NCI-H510A (cell line): ENCODE data around the gene LGI1.
"Not testable (repeated sequence)": the region's sequence is repeated elsewhere in the genome, so short reads cannot be mapped to it uniquely, and the experiment has no call there.

Experiments
- DNase-seq: peaks from one replicate; lab custom pipeline; 2025; lab: John Stamatoyannopoulos, UW

Gene LGI1

DNA sequence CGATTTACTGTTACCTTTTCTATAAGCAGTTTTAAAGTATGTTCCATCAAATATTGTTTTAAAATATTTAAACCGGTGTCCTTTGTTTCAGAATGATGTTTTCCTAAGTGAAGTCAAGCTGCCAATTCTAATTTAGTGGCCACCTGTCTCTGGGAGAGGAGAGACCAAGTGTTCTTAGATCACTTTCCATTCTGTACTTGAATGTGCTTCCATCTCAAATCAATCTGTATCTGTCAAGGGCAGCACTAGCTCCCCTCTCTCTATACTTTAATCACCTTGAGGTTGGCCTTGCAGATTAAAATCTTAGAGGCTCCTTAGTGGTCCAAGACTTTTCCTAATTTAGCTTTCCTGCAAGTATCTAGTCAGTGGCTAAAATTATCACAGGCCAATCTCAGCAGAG, 49.6 kb downstream of the LGI1 start:
- no peak for DNase-seq

DNA sequence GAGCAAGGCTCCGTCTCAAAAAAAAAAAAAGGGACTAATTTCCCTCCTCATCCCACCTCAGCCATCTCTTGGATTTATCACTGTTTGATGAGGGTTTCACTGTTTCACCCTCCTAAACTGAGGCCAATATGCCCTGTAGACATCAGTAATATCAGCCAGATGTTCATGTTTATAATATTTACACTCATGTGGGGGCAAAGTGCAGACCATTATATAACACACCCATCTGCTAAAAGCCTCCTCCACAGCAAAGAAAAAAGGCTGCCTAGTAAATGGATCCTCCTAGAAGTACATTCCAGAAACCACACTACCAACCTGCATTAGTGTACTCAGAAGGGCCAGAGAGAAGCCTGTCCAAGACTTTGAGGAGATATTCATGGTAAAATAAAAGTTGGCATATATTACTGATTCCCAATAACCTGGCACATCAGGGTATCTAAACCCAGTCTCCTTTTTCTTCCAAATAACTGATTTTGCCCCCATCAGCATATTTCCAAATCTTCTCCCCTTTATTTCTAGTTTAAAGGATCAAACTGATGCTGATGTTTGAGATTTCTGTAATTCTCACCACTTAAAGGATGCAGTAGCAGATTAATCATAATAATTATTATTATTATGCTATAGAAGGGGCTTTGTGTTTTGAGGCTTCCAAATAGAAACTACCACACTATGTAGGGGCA, 55.1 kb downstream of the LGI1 start:
- DNase-seq = no peak

DNA sequence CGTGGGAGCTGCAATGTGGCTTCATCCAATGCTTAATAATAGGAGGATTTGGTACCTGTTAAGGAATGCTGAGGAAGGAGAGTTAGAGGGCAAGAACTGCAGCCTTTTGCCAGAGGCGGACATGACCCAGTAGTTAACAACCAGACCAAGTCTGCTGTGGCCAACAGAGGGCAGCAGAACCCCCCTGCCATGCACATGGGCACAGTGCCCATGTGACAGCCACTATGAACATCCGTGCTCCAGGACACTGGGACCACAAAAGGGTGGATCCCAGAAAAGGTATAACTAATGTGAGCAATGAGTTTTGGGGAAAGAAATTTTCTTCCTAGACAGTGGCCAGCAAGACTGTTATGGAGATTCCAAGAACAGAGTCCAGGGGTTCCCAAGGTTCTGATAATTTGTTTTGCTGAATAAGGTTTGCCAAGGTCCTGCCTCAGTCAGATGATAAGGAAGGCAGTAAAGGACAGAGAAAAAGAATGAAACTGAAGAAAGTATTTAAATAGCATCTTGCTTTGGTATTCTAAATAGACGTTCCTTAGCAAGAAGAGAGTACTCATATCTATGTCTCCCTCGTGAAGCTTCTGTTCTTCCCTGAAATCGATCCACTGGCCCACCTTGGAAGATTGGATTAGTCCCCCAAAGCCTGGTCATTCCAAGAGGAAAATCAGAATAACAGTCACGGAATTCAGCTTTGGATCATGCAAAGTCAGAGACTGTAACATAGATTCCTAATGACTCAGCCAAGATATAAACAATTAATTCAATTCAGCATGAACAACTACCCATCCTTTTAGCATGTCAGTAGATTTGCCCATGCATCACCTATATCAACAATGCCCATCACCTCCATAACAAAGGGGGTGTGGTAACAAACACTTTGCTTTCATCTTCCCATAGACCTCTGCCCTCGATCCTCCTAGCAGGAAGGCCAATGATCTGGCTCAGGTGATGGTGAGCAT, 56.0 kb downstream of the LGI1 start:
- no peak for DNase-seq

DNA sequence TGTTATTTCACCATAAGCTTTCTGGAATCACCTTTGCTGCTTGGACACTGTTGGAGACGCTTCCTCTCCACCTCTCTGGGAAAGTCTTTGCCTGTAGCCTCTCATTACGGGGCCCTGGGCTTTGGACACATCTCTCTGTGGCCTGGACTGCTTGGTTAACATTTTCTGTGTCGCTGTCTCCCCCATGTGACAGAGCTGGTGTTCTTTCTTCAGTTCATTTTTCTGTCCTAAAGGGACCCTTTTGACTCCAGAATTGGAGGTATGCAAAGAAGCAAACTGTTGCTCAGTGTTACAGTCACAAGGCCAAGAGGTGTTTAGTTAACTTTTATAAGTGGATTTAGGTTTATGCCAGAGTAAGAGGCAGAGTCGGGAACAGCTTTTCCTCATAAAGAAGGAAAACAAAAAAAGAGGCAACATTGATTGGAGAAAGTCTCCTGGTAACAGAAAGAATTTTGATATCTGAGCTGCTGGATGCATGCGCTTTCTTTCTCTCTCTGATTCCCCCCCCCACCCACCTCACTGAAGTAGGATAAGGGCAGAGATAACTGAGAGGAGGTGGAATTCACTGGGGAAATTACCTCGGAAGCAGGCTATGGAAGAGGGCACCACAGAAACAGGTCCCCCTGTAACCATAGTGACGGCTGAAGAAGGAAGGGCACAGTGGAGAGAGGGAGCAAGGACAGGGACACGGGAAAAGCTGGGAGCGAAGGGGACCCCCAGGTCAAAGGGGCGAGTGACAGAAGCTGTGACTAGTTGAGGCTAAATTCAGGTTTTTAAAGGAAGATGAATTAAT, 57.8 kb downstream of the LGI1 start:
- no peak for DNase-seq

DNA sequence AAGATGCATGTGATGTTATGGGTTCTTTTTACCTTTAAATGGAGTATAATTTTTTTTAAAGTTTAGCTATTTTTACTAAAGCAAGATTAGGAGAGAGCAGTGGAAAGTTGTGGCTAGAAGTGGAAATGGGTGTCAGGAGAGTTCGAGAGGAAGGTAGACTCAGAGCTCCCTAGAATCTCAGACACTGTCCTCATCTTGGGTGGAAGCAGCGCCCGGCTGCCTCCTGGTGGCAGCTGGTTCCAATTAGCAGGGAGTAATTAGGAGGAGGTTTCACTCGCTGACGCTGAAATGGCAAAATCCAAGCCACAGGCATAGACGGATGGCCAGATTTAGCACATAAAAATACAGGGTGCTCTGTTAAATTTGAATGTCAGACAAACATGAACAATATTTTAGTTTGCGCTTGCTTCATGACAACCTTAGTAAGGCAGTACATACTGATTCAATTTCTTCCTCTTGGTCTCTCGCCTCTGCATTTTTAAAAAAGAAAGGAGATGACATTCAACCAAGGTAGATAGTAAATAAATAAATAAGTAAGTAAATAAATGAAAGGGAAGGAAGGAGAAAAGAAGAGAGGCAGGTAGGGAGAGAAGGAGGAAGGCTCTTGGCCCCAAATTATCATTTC, 58.5 kb downstream of the LGI1 start:
- no peak for DNase-seq

DNA sequence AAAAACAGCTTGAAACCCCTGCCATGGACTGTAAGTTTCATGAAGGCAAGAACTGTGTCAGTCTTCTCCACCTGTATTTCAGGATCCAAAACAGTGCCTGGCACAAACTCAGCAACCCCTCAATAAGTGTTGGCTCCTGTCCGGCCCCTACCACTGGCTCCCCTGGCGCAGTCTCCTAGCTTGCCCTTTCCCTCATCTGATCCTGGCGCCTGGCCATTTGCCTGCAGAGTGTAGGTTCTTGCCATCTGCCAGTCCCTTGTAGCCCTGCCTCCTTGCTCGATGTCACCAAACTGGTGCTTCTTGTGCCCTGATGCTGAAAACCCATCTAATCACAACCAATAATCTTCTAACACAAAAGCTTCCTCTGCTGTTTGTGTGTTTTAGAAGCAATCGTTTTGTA, 60.4 kb downstream of the LGI1 start:
- no peak for DNase-seq

DNA sequence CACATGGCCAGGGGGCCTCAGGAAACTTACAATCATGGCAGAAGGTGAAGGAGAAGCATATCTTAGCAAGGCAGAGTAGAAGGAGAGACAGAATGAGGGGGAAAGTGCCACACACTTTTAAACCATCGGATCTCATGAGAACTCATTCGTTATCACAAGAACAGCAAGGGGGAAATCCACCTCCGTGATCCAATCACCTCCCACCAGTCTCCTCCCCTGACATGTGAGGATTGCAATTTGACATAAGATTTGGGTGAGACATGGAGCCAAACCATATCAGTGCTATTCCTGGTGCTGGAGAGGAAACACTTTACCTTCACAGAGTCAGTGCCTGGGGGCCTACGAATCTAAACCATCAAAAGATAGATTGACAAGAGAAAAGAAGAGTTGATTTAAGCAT, 61.8 kb downstream of the LGI1 start:
- no peak for DNase-seq

DNA sequence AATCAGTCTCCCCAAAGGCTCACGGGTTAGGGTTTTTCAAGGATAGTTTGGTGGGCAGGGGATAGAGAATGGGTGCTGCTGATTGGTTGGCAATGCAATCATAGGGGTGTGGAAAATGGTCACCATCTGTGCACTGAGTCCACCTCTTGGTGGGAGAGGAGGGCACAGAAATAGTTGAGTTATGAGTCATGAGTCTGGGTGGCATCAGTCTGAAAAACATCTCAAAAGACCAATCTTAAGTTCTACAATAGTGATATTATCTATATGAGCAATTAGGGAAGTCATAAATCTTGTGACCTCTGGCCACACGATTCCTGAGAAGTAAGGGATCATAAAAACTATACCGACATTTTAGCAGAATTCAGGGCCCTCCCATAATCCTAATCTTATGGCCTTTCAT, 62.7 kb downstream of the LGI1 start:
- DNase-seq = no peak

DNA sequence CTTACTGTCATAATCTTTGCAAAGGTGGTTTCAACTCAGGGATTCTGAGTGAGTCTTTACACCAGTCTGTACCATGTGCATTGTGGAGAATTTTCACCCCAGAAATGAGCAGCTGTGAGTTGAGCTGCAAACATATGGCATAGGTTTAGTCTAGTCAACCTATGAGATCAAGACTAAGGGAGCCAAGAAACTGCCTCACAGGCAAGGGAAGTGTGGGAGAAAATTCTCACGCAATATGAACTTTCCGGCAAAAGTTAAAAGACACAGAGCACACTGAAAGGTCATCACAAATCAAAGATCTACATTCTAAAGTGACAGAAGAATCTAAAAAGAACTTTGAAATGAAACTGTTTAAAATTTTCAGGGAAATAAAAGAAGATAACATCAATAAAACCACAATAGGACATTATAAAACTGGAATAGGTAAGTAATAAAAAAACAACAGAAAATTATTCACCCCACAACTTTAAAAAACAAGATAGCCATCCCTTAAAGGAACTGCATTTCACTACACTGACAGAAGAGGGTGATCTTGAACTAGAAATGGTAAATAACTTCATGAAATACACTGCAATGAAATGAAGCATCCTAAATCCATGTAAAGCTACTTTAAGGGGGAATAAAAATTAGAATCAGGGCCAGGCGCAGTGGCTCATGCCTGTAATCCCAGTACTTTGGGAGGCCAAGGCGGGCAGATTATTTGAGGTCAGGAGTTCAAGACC, 63.5 kb downstream of the LGI1 start:
- no peak for DNase-seq

DNA sequence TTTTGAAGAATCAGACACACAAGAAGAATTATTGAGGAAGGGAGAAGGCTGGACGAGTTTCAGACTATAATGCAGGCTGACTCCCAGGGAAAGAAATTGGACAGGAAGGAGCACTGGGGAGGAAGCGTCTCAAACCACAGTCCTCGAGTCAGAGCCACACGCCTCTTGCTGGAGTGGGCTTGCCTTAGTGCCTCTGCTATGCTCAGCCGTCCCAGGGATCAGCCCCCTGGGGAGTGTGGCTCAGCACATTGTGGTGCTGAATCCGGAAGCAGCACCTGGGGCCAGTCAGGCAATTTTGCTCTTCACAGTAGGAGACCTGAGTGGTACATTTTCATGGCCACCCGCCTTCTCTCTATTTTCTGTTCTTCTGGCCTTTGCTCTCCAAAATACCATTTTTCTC, 68.6 kb downstream of the LGI1 start:
- DNase-seq = no peak

DNA sequence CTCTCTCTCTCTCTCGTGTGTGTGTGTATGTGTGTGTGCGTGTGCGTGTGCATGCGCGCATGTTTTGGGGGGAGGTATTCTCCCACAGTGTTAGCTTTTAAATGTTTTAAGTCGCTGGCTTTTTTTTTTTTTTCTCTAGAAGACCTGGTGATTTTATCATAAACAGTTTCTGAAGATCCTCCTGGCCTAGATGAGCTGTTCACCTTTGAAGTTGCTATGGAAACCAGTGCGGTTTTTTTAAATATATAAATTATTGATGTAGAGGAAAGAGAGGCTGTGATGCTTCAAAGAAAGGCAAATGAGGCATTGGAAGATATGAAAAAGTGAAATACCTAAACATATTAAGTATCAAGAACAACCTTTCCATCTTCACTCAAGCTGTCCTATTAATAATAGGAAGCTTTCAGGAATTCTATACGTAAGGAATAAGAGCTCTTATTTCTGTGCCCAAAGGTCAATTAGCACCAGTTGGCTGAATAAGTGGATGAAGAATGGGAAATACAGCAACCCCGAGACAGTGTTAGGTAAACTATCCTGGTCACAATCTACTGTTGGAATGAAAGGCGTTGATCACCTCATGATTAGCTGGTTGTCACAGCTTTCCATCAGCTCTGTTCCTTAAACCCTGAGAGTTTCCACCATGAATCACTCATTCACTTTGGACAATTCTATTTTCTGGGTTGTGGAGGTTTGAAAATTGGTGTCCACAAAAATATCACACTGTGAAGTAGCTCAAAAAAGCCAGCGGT, 69.5 kb downstream of the LGI1 start:
- DNase-seq = no peak

DNA sequence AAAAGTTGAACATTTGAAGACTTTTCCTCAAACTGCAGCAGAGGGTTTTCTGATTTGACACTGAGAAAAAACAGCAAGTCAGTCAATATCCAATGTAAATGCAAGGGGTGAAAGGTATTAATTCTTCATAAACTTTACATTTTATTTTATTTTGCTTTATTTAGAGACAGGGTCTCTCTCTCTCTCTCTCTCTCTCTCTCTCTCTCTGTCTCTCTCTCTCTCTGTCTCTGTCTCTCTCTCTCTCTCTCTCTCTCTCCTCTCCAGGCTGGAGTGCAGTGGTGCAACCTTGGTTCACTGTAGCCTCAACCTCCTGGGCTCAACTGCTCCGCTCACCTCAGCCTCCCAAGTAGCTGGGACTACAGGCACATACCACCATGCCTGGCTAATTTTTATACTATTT, 73.3 kb downstream of the LGI1 start:
- not testable (repeated sequence) for DNase-seq

DNA sequence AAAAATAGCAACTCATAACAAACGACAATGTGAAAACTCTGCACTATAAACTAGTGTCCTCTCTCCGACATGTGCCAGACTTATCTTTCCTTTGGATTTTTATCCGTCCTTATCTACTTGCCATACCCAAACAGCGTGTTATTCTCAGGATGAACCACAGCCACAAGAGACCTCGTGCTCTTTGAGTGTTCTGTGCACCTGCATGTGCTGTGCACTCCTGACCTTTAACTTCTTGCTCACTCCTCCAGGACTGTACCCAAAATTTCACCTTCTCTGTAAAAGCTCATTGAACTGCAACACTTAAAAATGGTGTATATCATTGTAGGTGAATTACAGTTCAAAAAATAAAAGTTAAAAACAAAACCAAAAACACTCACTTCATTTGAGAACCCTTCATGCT, 78.0 kb downstream of the LGI1 start:
- no peak for DNase-seq

DNA sequence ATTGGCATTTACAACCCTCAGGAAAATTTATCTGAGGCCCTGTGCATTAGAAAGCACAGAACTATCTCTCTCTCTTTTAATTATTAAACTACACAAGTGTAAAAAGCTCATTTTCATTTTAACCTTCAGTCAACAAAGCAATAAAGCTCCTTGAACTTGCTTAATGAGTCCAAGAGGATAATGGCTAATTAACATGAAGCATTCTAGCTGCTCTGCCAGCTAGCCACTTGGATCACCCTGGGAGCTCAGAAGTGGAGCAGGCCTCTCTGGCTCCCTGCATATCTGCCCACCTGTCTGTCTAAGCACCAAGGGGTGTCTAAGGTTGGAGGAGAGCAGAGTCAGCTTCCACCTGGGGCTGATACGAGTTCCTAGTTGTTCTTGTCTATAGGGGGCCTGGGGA, 80.1 kb downstream of the LGI1 start:
- DNase-seq = no peak

DNA sequence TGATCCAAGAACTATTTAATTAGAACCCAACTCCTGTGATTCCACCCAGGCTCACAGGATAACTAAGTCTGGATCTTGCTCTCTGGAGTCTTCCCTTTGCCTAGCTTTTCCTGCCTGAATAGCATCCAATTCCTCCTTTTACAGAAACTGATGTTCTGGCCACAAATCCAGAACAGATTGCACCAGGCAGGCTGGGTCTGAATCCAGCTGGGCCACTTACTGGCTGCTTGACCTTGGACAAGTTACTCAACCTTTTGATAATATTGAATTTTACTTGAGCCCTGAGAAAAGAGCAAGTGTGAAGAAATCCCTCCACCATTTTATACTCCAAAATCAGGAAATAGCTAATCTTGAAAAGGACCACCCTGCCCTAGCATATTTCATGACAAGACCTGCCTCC, 80.5 kb downstream of the LGI1 start:
- DNase-seq = no peak

DNA sequence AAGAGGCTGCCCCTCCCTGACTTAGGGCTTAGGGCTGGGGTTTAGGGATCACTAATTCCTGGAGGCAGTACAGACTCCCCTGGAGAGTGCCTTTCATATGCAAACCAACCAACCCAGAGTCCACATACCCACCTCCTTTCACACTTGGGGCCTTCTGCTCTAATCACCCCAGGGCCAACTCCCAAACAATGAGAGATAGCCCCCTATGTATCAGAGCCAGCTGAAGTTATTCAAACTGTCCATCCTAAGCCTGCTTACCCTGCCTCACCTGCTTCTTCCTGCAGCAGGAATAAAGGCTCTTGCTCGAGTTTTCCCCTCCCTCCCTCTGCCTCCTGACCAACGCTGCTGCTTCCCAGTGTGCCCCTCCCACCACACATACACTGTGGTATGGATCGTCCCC, 84.2 kb downstream of the LGI1 start:
- DNase-seq = no peak

DNA sequence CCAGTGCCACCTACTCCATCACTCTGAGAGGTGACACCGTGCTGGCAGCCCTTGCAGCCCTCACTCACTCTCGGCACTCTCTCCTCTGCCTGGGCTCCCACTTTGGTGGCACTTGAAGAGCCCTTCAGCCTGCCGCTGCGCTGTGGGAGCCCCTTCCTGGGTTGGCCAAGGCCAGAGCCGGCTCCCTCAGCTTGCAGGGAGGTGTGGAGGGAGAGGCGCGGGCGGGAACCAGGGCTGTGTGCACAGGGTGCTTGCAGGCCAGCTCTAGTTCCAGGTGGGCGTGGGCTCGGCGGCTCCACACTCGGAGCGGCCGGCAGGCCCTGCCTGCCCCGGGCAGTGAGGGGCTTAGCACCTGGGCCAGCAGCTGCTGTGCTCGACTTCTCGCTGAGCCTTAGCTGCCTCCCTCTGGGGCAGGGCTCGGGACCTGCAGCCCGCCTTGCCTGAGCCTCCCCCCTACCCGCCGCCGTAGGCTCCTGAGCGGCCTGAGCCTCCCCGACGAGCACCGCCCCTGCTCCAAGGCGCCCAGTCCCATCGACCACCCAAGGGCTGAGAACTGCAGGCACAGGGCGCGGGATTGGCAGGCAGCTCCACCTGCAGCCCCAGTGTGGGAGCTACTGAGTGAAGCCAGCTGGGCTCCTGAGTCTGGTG, 87.4 kb downstream of the LGI1 start:
- peak; percentile 20 for DNase-seq
